NK-92 (cell line): Measurements from ENCODE around the gene TREH.

Source experiments
- DNase-seq: peaks from one replicate; lab custom pipeline; 2025; ENCODE audit not compliant: unreplicated experiment; lab: John Stamatoyannopoulos, UW

TREH gene

DNA sequence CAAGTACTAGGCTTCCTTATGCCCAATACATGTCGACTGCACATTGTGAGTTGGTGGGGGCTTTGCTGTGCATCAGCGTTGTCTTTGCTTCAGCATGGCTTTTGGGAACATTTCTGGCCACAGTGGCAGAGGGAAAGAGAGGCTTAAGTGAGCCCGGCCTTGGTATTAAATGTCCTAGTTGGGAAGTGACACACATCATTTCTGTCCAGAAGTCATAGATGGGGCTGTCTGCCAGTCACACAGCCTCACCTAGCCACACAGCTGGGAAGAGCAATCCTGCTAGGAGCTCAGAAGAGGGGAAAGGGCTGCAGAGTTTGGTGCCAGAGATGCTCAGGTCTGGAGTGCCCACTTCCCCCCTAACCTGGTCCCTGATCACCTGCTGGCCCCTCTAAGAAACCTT, 27.6 kb downstream of the TREH start:
- no peak for DNase-seq

GRCh38 chr11:118650366-118650765, 29.1 kb downstream of the TREH start:
- no peak for DNase-seq

DNA sequence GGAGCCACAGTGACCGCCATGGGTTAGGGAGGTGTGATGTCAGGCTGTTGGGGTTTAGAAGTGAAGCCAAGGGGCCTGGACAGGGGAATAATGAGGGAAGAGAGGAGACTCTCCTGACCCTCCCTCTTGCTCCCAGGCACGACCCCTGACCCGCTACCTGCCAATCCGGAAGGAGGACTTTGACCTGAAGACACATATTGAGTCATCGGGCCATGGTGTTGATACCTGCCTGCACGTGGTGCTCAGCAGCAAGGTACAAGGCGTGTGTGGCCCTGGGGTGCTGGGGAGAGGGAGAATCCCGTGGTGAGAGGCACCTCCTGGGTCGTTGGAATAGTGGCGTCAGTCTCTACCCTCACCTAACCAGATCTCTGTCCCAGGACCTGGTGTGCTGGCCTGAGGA, 29.5 kb downstream of the TREH start:
- no peak for DNase-seq

GRCh38 chr11:118648291-118648690, 31.2 kb downstream of the TREH start:
- DNase-seq, result no peak

DNA sequence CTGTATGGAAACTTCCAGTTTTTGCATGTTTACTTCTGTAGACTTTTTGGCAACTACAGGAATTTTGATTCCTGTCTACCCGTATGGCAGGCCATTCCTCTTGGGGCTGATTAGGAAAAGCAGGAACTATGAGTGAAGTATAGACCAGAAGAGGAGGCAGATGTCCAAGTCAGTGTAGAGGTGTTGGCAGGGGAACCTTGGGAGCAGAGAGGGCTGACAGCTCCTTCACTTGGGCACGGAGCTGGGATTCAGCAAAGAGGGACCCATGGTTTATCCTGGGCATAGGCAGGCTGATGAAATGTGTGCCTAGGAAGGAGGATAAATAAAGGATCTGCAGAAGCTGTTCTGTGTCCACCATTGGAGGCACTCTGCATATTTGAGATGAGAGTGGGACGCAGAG, 33.1 kb downstream of the TREH start:
- DNase-seq, result no peak

DNA sequence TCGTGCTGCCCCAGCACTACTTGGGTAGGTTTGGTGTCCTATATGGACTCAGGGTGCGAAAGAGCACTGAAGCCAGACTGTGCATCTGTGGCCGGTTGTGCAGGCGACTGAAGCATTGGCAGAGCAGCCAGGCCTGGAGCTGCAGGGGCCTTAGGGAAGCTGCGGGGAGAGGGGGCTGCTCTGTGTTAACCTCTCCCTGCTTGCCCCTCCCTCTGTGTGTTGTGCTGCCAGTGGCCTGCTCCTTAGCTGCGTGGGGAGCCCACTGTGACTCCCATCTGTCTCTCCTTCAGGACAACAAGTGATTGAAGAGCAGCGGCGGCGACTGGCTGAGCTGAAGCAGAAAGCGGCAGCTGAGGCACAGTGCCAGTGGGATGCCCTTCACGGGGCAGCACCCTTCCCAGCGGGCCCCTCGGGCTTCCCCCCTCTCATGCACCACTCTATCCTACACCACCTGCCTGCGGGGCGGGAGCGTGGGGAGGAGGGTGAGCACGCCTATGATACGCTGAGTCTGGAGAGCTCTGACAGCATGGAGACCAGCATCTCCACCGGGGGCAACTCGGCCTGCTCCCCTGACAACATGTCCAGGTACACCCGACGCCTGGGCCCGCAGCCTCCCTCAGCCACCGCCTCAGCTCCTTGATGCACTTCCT, 34.3 kb downstream of the TREH start:
- DNase-seq, result no peak

DNA sequence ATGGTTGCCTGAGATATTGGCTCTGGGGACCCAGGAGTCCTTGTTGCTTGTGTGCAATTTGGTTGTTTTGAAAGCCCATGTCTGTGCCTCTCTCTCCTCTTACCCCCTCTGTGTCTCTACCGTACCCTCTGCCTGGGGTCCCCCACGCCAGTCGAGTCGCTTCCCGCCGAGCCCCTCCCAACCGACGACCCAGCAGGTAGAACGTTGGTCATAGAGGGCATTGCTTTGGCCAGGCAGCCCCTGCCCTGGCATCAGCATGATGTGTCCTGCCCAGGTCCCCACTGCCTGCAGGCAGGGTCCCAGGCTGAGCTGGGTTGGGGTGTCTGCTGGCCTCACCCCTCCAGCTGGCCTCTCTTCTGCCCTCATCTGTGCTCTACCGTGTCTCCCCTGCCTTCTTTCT, 35.0 kb downstream of the TREH start:
- no peak for DNase-seq

DNA sequence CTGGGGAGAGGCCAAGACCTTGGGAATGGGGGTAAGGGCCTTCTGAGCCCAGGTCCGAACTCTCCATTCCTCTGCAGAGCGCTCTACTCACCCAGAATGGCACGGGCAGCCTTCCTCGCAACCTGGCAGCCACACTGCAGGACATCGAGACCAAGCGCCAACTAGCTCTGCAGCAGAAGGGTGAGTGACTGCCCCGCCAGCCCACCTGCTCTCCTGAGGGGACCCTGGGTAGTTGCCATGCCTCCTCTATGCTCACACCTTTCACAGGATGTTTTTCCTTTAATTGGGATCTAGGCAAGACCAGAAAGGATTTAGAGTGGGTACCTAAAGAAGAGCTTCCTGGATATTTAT, 35.5 kb downstream of the TREH start:
- no peak for DNase-seq

GRCh38 chr11:118643142-118643994, 36.1 kb downstream of the TREH start:
- no peak for DNase-seq

- no peak for DNase-seq
These were observed 37.9 kb downstream of the TREH start for GRCh38 chr11:118641397-118642019.

DNA sequence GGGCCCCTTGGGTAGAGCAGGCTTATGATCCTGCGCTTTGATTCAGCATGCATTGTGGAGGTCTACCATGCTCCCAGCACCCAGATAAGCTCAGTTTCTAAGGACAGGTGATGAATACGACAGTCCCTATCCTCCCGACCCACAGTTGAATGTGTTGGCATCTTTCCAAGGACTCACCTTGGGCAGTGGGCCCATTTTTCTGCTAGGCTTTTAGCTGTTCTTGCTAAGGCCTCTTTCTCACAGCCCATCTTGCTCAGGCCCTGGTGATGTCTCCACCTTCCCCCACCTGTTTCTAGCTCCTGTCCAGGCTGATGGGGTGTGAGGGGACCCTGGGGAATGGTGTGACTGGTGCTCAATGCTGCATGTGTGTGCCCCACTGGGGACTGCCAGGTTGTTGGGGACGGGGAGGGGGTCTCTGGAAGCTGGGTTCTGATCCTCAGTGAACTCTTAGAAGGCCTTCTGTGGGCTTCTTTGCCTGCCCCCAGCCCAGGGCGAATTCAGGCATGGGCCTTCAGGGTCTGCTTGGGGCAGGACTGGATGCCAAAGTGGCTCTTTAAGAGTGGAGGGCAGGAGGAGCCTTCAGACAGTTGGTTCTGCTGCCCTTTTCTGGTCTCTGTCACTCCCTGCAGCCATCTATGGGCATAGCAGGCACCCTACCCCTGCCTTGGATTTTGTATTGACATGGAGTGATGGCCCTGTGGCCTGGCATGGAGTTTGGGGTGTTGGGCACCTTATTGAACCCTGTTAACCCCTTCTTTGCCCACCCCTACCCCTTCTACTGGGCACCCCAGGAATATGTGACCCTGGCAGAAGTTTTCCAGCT, 38.9 kb downstream of the TREH start:
- DNase-seq, result no peak

- no peak for DNase-seq
These were observed 39.6 kb downstream of the TREH start for GRCh38 chr11:118639899-118640298.

GRCh38 chr11:118638726-118639125, 40.7 kb downstream of the TREH start:
- no peak for DNase-seq

GRCh38 chr11:118636569-118637290, 42.7 kb downstream of the TREH start:
- DNase-seq, result no peak

DNA sequence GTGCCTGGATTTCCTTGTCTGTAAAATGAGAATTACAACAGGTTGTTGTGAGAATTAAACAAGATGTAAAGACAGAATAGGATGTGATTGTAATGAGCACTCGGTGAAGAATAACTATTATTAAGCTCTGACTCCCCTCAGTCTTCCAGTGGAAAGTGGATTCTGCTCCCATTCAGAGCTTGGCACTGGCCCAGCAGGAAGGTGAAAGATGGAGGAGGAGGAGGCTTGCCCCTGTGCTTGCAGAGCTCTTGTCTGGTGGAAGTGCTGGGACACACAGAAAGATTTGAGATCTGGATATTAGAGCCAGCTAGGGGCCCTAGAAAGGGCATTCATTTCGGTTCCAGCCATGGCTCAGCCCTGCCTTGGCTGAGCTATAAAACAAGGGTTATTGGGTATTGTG, 43.8 kb downstream of the TREH start:
- DNase-seq, result no peak

- no peak for DNase-seq
These were observed 44.2 kb downstream of the TREH start for GRCh38 chr11:118635237-118635591.

DNA sequence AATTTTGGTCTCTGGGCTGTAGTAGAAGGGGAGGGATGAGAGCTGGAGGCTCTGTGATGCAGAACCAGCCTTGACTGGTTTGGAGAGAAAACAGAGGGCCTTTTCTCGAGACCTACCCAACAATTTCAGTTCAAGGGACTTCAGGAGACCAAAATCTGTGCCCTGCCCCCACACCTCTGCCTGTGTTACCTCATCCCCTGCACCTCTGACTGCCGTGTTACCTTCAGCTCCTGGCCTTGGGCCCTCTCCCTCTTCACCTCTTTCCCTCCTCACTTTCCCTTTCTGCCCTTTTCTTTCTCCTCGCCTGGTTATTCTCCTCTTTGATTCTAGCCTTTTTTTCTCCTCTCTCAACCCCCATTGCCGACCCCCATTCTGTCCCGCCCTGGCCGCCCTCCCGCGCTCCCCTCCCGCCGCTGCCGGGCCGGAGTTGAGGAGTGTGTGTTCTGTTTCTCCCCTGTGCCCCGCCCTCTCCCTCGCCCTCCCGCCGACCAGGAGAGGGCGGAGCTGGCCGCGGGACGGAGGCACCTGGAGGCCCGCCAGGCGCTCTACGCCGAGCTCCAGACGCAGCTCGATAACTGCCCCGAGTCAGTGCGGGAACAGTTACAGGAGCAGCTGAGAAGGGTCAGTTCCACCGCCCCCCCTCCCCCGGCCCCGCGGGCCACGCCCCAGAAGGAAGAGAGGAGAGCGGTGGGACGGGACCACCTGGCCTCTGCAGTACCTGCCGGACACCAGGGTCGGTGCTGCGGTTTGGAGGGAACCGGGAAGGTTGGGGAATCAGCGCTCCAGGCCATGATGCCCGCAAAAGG, 44.8 kb downstream of the TREH start:
- DNase-seq, result no peak

DNA sequence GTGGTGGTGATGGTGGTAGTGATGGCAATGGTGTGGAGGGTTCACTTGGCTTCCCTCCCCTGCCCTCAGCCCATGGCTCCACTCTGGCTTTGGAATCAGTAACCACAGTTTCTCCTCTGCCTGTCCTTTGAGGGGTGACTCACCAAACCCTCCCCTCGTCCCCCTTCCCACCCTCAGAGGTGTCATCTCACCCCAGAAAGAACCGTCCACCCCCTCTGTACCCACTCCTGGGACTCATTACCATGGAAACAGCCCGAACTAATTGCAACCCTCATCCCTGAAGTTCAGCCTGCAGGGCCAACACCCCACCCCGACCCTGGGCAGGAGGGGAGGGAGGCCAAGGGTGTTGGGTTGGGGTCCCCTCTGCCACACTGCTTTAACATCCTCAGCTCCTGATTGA, 45.5 kb downstream of the TREH start:
- DNase-seq, result no peak

GRCh38 chr11:118633319-118633690, 46.1 kb downstream of the TREH start:
- no peak for DNase-seq
